H1 (cell line): Measurements from ENCODE around the gene TMPRSS13. TPM values are rescaled to one million over a fixed set of nuclear protein-coding genes. Genes with fewer than 3 reads are reported as not detected.

ENCODE experiments used
- CTCF ChIA-PET: fragments of 300-600 bp; sonication (Branson Sonifier 250); formaldehyde crosslinking; loops from one replicate; lab custom pipeline; 2021; ENCODE audit not compliant: partially characterized antibody; lab: Charles Lee
- POLR2A ChIA-PET: fragments of 300-600 bp; sonication (Branson Sonifier 250); formaldehyde crosslinking; loops from one replicate; lab custom pipeline; 2021; ENCODE audit warnings: inconsistent platforms; ENCODE audit not compliant: partially characterized antibody; lab: Charles Lee
- DNase-seq, 2 experiments: peaks; one replicate each; pipeline versions ENCODE4 v3.0.0 to v3.0.0-alpha.2; 2010 to 2022; ENCODE audit warnings: low spot score in 2 of 2, low read depth in 1 of 2, mixed read lengths in 1 of 2
- FAIRE-seq: peaks from 2 replicates; lab custom pipeline; 2011; peaks lifted over from hg19 to GRCh38; lab: Jason Lieb, UNC
- H2AFZ ChIP-seq: 2 replicates; pipeline ENCODE4 v1.8.1; 2012; ENCODE audit warnings: low read length, inconsistent platforms
- H2AK5ac ChIP-seq: 2 replicates; pipeline ENCODE4 v1.6.1; 2013; ENCODE audit warnings: low read depth, low read length
- H2BK120ac ChIP-seq: replicated peaks from 2 replicates; pipeline ENCODE3; 2013; ENCODE audit warnings: low read depth, low read length, inconsistent platforms
- H2BK12ac ChIP-seq: 2 replicates; pipeline ENCODE4 v1.6.1; 2013; ENCODE audit warnings: low read depth, low read length
- H2BK15ac ChIP-seq: 2 replicates; pipeline ENCODE4 v1.6.1; 2013; ENCODE audit warnings: low read length
- H2BK20ac ChIP-seq: 2 replicates; pipeline ENCODE4 v1.6.1; 2013; ENCODE audit warnings: low read length
- H2BK5ac ChIP-seq: 2 replicates; pipeline ENCODE4 v1.6.1; 2013; ENCODE audit warnings: low read depth, low read length
- H3K14ac ChIP-seq: 2 replicates; pipeline ENCODE4 v1.6.1; 2013; ENCODE audit warnings: inconsistent platforms; ENCODE audit not compliant: insufficient read length
- H3K18ac ChIP-seq: 2 replicates; pipeline ENCODE4 v1.6.1; 2013; ENCODE audit warnings: low read length; ENCODE audit errors: extremely low read depth
- H3K23ac ChIP-seq: 2 replicates; pipeline ENCODE4 v1.6.1; 2013; ENCODE audit warnings: inconsistent platforms; ENCODE audit not compliant: insufficient read length
- H3K23me2 ChIP-seq: 2 replicates; pipeline ENCODE4 v1.6.1; 2013; ENCODE audit warnings: low read depth, low read length
- H3K27ac ChIP-seq: 2 replicates; pipeline ENCODE4 v1.6.1; 2011; ENCODE audit warnings: low read depth, low read length, inconsistent platforms
- H3K27me3 ChIP-seq, 4 experiments: replicated peaks in 1 of 4; 1 replicate in 1 of 4; 2 replicates in 3 of 4; pipeline versions ENCODE4 v1.6.1 to v1.8.1; 2011 to 2013; ENCODE audit warnings: low read length in 3 of 4, mild to moderate bottlenecking in 3 of 4, inconsistent platforms in 2 of 4, mixed read lengths in 2 of 4, moderate library complexity in 1 of 4; ENCODE audit not compliant: control insufficient read depth in 3 of 4, insufficient read depth in 3 of 4; ENCODE audit errors: extremely low read depth in 1 of 4
- H3K36me3 ChIP-seq, 4 experiments: 2 replicates each; pipeline versions ENCODE4 v1.6.1 to v1.8.1; 2011 to 2013; ENCODE audit warnings: mild to moderate bottlenecking in 4 of 4, low read length in 3 of 4, moderate library complexity in 2 of 4, control low read depth in 1 of 4, inconsistent platforms in 1 of 4; ENCODE audit not compliant: insufficient read depth in 4 of 4, control insufficient read depth in 2 of 4
- H3K4ac ChIP-seq: replicated peaks from 2 replicates; pipeline ENCODE3; 2013; ENCODE audit warnings: low read length, low read depth, mixed read lengths, inconsistent platforms; ENCODE audit not compliant: insufficient read length
- H3K4me1 ChIP-seq, 4 experiments: replicated peaks in 1 of 4; 1 replicate in 1 of 4; 2 replicates in 3 of 4; pipeline versions ENCODE4 v1.6.1 to v1.8.1; 2011 to 2013; ENCODE audit warnings: low read length in 3 of 4, inconsistent platforms in 2 of 4, mixed read lengths in 1 of 4; ENCODE audit not compliant: insufficient read depth in 4 of 4, control insufficient read depth in 3 of 4
- H3K4me2 ChIP-seq, 2 experiments: 2 replicates each; pipeline versions ENCODE4 v1.6.1 to v1.8.1; 2011 to 2013; ENCODE audit warnings: low read depth in 2 of 2, low read length in 2 of 2, control low read depth in 1 of 2, inconsistent platforms in 1 of 2, mild to moderate bottlenecking in 1 of 2; ENCODE audit not compliant: insufficient read depth in 1 of 2
- H3K4me3 ChIP-seq, 4 experiments: fragments of 200-600, 300-600 bp in 1 of 4; sonication (generic), shearing (Covaris generic), sonication (Bioruptor Twin) in 1 of 4; 2 replicates each; pipeline versions ENCODE4 v1.5.1 to v1.8.1; 2011 to 2016; ENCODE audit warnings: low read length in 4 of 4, low read depth in 3 of 4, control low read depth in 2 of 4, inconsistent platforms in 2 of 4, mild to moderate bottlenecking in 2 of 4, mixed read lengths in 1 of 4, moderate library complexity in 1 of 4; ENCODE audit not compliant: insufficient read depth in 2 of 4; ENCODE audit errors: extremely low read depth in 1 of 4
- H3K56ac ChIP-seq: replicated peaks from 2 replicates; pipeline ENCODE3; 2013; ENCODE audit warnings: low read depth, mild to moderate bottlenecking, mixed read lengths, low read length, inconsistent platforms; ENCODE audit not compliant: insufficient read length
- H3K79me1 ChIP-seq: 2 replicates; pipeline ENCODE4 v1.6.1; 2013; ENCODE audit warnings: low read depth, low read length, control low read depth
- H3K79me2 ChIP-seq, 2 experiments: 2 replicates each; pipeline versions ENCODE4 v1.6.1 to v1.8.1; 2012 to 2013; ENCODE audit warnings: low read length in 2 of 2, mild to moderate bottlenecking in 2 of 2, inconsistent platforms in 1 of 2; ENCODE audit not compliant: insufficient read depth in 2 of 2, control insufficient read depth in 1 of 2
- H3K9ac ChIP-seq, 4 experiments: replicated peaks in 1 of 4; 1 replicate in 1 of 4; 2 replicates in 3 of 4; pipeline versions ENCODE4 v1.6.1 to v1.8.1; 2011 to 2013; ENCODE audit warnings: low read depth in 3 of 4, low read length in 3 of 4, control low read depth in 2 of 4, mild to moderate bottlenecking in 2 of 4, moderate library complexity in 2 of 4, inconsistent platforms in 1 of 4; ENCODE audit errors: extremely low read depth in 1 of 4
- H3K9me3 ChIP-seq, 2 experiments: 2 replicates each; pipeline versions ENCODE4 v1.6.1 to v1.8.1; 2012 to 2013; ENCODE audit warnings: mild to moderate bottlenecking in 2 of 2, moderate library complexity in 2 of 2, control low read depth in 1 of 2, inconsistent platforms in 1 of 2, low read depth in 1 of 2, low read length in 1 of 2, mixed read lengths in 1 of 2; ENCODE audit not compliant: insufficient read depth in 2 of 2
- H4K20me1 ChIP-seq, 2 experiments: replicated peaks in 1 of 2; 2 replicates each; pipeline versions ENCODE3 to v1.8.1; 2011 to 2013; ENCODE audit warnings: inconsistent platforms in 2 of 2, low read length in 2 of 2, mild to moderate bottlenecking in 1 of 2; ENCODE audit not compliant: insufficient read depth in 2 of 2, control insufficient read depth in 1 of 2
- H4K5ac ChIP-seq: 2 replicates; pipeline ENCODE4 v1.6.1; 2013; ENCODE audit warnings: low read length, low read depth, mixed read lengths, inconsistent platforms; ENCODE audit not compliant: insufficient read length
- H4K8ac ChIP-seq: 2 replicates; pipeline ENCODE4 v1.8.0; 2013; ENCODE audit warnings: mild to moderate bottlenecking, moderate library complexity, low read length, inconsistent platforms; ENCODE audit not compliant: insufficient read depth; ENCODE audit errors: extremely low read depth
- H4K91ac ChIP-seq: replicated peaks from 2 replicates; pipeline ENCODE3; 2013; ENCODE audit warnings: low read length, mixed read lengths, inconsistent platforms; ENCODE audit not compliant: insufficient read length
- GABPA ChIP-seq: IDR thresholded peaks from 2 replicates; pipeline ENCODE4 v1.6.1; 2011; ENCODE audit warnings: mild to moderate bottlenecking, low read length, moderate library complexity, borderline replicate concordance; ENCODE audit not compliant: insufficient read depth
- POLR2AphosphoS5 ChIP-seq: IDR thresholded peaks from 2 replicates; pipeline ENCODE4 v1.6.1; 2011; ENCODE audit warnings: low read depth, low read length
- SAP30 ChIP-seq: fragments of 300-600 bp; sonication (generic); IDR thresholded peaks from 2 replicates; pipeline ENCODE4 v1.7.1; 2012; ENCODE audit warnings: low read length, moderate library complexity, mild to moderate bottlenecking, inconsistent platforms; ENCODE audit not compliant: insufficient read depth, insufficient replicate concordance
- SP2 ChIP-seq: IDR thresholded peaks from 2 replicates; pipeline ENCODE4 v1.6.1; 2012; ENCODE audit warnings: mild to moderate bottlenecking, low read length, inconsistent platforms
- TCF12 ChIP-seq: IDR thresholded peaks from 2 replicates; pipeline ENCODE4 v1.6.1; 2011; ENCODE audit warnings: low read depth, mild to moderate bottlenecking, low read length
- WGBS, 2 experiments: shearing (Covaris generic) in 1 of 2; methylation state at CpG; one replicate each; pipeline versions ENCODE4 v1.1.6 to v1.1.7; 2013 to 2015; ENCODE audit warnings: low lambda C conversion rate in 2 of 2, mixed read lengths in 2 of 2, inconsistent platforms in 1 of 2, low coverage in 1 of 2, missing lambda C conversion rate in 1 of 2; ENCODE audit not compliant: insufficient replicate concordance in 2 of 2, insufficient coverage in 1 of 2, insufficient read length in 1 of 2; ENCODE audit errors: extremely low coverage in 1 of 2, missing lambda C conversion rate in 1 of 2; 5-methylcytosine and 5-hydroxymethylcytosine counted together
- polyA plus RNA-seq, 7 experiments: library from polyadenylated mRNA; depleted of rRNA in 3 of 7; stranded (reverse) in 5 of 7; unstranded in 2 of 7; fragments of >200 nt in 5 of 7; fragments of 200-250 nt in 2 of 7; gene quantifications; 1 replicate in 5 of 7; 2 replicates in 1 of 7; 4 replicates in 1 of 7; pipeline versions ENCODE4 v1.2.1 to v1.2.3, GENCODE V29; 2011 to 2013; ENCODE audit warnings: missing spikeins in 2 of 7, mixed read lengths in 2 of 7
- total RNA-seq: library from RNA; stranded (reverse); fragmentation: NEBNext Ultra II Directional; extraction: Animal tissue kit (Norgen Biotek cat#: 25700); gene quantifications from 2 replicates; pipeline ENCODE4 v1.2.1, GENCODE V29; 2021
- TF ChIP-seq, protein P1 (sequence below): IDR thresholded peaks from 2 replicates; pipeline ENCODE4 v1.6.1; 2012; ENCODE audit warnings: low read length, inconsistent platforms

Gene TMPRSS13
- total and polyA plus RNA-seq, 2 of the 8 experiments (the other 6 are each of a cell fraction or from before 2014, with no cell fraction given), result 0.61 to 0.79 TPM

DNA sequence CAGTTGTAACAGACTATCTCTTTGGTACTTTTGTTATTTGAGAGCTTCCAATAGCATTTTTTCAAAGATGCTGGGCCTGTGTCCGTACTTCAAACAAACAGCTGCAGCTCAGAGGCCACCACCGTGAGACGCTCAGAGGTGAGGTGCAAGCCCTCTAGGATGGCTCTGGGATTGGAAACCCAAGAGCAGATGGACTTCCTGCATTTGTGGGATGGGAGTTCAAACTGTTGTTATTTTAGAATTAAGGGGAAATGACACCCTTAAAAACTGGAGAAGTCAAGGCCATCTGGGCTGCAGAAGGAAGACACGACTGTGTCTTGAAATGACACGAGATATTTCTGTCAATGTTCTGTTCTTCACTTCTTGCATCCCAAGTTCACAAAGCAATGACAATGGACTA is 47.8 kb upstream of the TMPRSS13 start:
- H2AFZ ChIP-seq, result no peak overlapping the region
- TF ChIP-seq, protein P1, sequence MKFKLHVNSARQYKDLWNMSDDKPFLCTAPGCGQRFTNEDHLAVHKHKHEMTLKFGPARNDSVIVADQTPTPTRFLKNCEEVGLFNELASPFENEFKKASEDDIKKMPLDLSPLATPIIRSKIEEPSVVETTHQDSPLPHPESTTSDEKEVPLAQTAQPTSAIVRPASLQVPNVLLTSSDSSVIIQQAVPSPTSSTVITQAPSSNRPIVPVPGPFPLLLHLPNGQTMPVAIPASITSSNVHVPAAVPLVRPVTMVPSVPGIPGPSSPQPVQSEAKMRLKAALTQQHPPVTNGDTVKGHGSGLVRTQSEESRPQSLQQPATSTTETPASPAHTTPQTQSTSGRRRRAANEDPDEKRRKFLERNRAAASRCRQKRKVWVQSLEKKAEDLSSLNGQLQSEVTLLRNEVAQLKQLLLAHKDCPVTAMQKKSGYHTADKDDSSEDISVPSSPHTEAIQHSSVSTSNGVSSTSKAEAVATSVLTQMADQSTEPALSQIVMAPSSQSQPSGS, result no peak
- no peak for TF ChIP-seq POLR2AphosphoS5
- no peak for TF ChIP-seq GABPA
- TF ChIP-seq SP2, result no peak
- no peak for TF ChIP-seq TCF12
- no peak for TF ChIP-seq SAP30
- TF ChIP-seq, all 59 proteins: peak for 0
- POLR2A ChIA-PET, result interaction anchor here (0.6 kb wide), 1 partner anchor 40 kb away, joined by 4 read pairs; no protein-coding TSS in a partner anchor
- Histone ChIP-seq H3K9ac (no peak overlapping the region), H3K27me3 (no peaks in the 10 kb centered on the region), H3K18ac (no peak overlapping the region), H4K91ac (no peak overlapping the region), H3K9me3 (no peaks in the 10 kb centered on the region), H3K4me3 (no peak overlapping the region), H3K56ac (no peak overlapping the region), H3K23me2 (no peaks in the 10 kb centered on the region), H4K5ac (no peak overlapping the region), H2BK20ac (no peak overlapping the region), H2AK5ac (no peak overlapping the region), H3K27ac (no peak overlapping the region), H3K4ac (no peak overlapping the region), H3K14ac (no peak overlapping the region), H3K23ac (no peak overlapping the region), H2BK12ac (no peak overlapping the region), H2BK120ac (no peak overlapping the region), H2BK5ac (no peak overlapping the region), H3K36me3 (no peaks in the 10 kb centered on the region), H3K4me1 (no peaks in the 10 kb centered on the region), H4K20me1 (no peaks in the 10 kb centered on the region), H2BK15ac (no peak overlapping the region), H4K8ac (no peak overlapping the region), H3K79me2 (no peaks in the 10 kb centered on the region), H3K4me2 (no peak overlapping the region), H3K79me1 (no peaks in the 10 kb centered on the region)
- 84% methylated on average over 5 of the region's 5 CpGs; no CpG with 5 or more reads in 1 of the 2 experiments for WGBS, 2 experiments
- DNase-seq (no peak), FAIRE-seq (no peak)
- CTCF ChIA-PET, result interaction anchor here (1.6 to 1.7 kb wide), 3 partner anchors 9 to 76 kb away, joined by 3 to 5 read pairs (median 3); no protein-coding TSS in a partner anchor
